GM10248 (cell line): ENCODE data around the gene CAMK2G.

ENCODE experiments used
- CTCF ChIA-PET: fragments of 300-600 bp; sonication (Branson Sonifier 250); formaldehyde crosslinking; extraction: SDS; loops from one replicate; lab custom pipeline; 2021; ENCODE audit warnings: antibody characterized with exemption; lab: Yijun Ruan, JAX
- POLR2A ChIA-PET: fragments of 350-650 bp; sonication (Branson Sonifier 250); formaldehyde crosslinking; extraction: SDS; loops from one replicate; lab custom pipeline; 2020; ENCODE audit warnings: antibody characterized with exemption; lab: Yijun Ruan, JAX
- DNase-seq: peaks from one replicate; pipeline ENCODE4 v3.0.0; 2012; ENCODE audit errors: extremely low spot score
- TF ChIP-seq, protein P1 (sequence below): IDR thresholded peaks from 2 replicates; pipeline ENCODE4 v1.5.1; 2012; ENCODE audit warnings: mild to moderate bottlenecking, low read depth; ENCODE audit errors: extremely low read depth, missing control alignments, control extremely low read depth

Gene CAMK2G

DNA sequence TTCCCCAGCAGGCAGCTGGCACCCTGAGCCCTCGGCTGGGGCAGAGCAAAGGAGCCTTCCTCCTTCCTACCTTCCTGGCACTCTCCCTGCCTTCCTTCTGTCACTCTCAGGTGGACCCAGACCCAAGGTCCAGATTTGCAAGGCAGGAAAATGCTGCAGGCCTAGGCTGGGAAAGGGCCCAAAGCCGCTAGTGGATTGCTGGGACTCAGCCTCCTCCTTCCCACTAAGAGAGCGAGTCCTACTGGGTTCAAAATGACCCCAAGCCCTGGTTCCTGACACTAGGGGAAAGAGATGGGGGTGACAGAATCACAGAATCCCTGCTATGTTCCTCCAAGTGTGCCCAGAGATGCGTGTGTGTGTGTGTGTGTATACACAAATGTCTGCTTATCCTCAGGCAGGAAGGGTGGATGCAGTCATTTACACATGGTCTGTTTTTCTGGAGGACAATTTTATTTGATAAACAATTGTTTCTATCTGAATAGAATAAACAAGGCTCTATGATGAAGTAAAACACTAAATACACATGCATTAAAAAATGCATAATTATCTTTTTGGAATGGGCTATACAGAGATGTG lies 35.3 kb upstream of the CAMK2G start:
- DNase-seq = no peak
- ChIA-PET POLR2A (no interaction called here), CTCF (interaction anchor here (0.9 to 3.6 kb wide), 6 partner anchors 22 to 44 kb away, joined by 3 to 31 read pairs (median 4); no protein-coding TSS in a partner anchor)
- TF ChIP-seq, protein P1, sequence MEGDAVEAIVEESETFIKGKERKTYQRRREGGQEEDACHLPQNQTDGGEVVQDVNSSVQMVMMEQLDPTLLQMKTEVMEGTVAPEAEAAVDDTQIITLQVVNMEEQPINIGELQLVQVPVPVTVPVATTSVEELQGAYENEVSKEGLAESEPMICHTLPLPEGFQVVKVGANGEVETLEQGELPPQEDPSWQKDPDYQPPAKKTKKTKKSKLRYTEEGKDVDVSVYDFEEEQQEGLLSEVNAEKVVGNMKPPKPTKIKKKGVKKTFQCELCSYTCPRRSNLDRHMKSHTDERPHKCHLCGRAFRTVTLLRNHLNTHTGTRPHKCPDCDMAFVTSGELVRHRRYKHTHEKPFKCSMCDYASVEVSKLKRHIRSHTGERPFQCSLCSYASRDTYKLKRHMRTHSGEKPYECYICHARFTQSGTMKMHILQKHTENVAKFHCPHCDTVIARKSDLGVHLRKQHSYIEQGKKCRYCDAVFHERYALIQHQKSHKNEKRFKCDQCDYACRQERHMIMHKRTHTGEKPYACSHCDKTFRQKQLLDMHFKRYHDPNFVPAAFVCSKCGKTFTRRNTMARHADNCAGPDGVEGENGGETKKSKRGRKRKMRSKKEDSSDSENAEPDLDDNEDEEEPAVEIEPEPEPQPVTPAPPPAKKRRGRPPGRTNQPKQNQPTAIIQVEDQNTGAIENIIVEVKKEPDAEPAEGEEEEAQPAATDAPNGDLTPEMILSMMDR = no peak

DNA sequence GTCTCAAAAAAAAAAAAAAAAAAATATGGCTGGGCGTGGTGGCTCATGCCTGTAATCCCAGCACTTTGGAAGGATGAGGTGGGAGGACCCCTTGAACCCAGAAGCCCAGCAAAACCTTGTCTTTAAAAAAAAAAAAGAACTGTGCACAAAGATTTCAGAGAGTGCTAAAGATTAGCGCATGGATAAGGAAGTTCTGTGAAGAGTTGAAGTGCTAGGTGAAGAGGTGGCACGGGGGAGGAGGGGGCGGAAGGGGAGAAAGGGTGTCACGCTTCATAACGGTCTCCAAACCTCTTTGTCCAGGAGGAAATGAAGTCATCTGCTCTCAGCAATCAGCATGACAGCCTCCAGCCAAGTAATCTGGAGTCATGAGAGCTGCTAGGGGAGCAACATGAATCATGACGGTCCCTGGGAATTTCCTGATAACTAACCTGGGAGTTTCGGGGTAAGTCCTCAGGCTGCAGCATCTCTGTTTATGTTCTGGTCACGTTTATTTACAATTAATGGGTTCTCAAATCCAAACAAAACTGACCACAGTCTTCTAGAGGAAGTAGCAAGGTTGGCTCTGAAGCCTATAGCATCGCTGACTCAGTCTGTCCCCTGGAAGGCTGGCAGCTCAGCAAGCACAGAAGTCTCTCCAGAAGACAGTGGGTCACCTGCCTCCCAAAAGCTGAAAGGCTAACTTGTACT lies 34.6 kb upstream of the CAMK2G start:
- ChIA-PET CTCF (interaction anchor here (0.9 to 3.6 kb wide), 6 partner anchors 21 to 44 kb away, joined by 3 to 31 read pairs (median 4); no protein-coding TSS in a partner anchor), POLR2A (interaction anchor here (1.1 kb wide), 1 partner anchor 14 kb away, joined by 4 read pairs; no protein-coding TSS in a partner anchor)
- TF ChIP-seq, protein P1 = no peak
- DNase-seq = peak; percentile 69

DNA sequence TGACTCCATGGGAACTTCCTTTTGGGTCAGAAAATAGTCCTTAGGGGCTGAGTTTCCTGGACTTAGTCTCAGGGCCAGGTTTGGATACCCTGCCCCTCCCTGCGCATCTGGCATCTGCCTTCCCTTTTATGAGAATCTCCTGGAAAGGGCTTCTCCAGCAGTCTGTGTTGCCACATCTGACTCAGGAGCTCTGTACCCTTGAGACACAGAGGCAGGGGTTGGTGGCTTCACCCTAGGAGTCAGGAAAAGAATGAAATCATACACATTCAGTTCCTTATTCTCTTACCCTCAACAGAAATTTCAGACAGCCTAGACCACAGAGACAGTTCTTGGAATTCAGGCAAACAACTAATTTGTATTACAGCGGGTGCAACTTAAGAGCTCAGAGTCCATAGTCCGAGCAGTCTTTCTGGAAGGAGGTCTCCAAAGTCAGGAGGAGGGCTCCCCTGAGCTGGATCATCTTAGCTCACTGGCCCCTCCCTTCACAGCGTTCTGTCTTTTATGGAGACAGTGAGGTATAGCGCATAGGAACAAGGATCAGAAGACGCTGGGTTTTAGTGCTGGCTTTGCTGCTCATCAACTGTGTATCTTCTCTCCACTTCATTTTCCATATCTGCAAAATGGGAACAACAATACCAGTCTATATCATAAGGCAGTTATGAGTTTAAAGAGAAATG lies 33.6 kb upstream of the CAMK2G start:
- no peak for DNase-seq
- TF ChIP-seq, protein P1 = no peak
- ChIA-PET CTCF (interaction anchor here (1.0 to 2.9 kb wide), 6 partner anchors 17 to 35 kb away, joined by 4 to 22 read pairs (median 5); no protein-coding TSS in a partner anchor), POLR2A (interaction anchor here (1.1 kb wide), 1 partner anchor 13 kb away, joined by 4 read pairs; no protein-coding TSS in a partner anchor)

DNA sequence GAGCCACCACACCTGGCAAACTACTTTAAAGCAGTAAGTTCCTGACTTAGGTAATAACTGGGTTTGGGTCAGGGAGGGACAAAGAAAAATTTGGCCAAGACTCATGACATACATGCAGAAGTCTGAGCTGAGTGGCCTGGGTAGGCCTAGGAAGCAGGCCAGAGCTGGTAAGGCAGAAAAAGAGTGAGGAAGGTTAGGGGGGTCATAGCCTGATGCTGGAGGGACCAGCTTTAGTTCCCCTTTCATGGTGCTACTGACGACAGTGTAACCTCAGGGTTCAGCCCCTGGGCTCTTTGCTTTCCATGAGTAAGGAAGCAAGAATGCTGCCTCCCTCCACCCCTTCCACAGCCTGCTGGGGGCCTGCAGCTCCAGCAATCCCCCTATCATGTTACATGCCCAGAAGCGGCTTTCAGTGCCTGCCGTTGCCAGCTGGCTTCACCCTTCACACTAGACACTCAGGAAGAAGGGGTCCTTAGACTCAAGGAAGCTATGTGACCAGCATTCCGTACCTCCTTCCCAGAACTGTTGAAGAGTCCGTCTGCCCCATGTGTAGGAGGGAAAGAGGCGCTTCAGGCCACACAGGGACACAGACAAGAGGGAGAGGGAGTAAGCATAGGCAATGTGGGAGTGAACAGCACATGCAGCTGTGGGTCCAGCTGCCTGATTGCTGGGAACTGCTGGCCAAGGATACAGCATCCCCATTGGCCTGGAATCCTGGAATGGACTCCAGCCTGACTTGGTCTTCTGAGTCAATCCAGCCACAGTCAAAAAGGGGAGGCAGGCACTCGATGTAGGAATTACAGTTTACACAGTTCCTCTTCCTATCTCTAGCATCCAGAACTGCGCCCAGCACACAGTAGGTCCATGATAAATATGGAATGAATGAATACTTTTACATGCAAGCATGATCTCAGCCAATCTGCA lies 32.4 kb upstream of the CAMK2G start:
- no peak for DNase-seq
- ChIA-PET CTCF (interaction anchor here (0.9 to 2.9 kb wide), 9 partner anchors 13 to 57 kb away, joined by 3 to 22 read pairs (median 5); no protein-coding TSS in a partner anchor), POLR2A (interaction anchor here (0.6 kb wide), 1 partner anchor 145 kb away, joined by 4 read pairs; no protein-coding TSS in a partner anchor)
- TF ChIP-seq, protein P1 = no peak

DNA sequence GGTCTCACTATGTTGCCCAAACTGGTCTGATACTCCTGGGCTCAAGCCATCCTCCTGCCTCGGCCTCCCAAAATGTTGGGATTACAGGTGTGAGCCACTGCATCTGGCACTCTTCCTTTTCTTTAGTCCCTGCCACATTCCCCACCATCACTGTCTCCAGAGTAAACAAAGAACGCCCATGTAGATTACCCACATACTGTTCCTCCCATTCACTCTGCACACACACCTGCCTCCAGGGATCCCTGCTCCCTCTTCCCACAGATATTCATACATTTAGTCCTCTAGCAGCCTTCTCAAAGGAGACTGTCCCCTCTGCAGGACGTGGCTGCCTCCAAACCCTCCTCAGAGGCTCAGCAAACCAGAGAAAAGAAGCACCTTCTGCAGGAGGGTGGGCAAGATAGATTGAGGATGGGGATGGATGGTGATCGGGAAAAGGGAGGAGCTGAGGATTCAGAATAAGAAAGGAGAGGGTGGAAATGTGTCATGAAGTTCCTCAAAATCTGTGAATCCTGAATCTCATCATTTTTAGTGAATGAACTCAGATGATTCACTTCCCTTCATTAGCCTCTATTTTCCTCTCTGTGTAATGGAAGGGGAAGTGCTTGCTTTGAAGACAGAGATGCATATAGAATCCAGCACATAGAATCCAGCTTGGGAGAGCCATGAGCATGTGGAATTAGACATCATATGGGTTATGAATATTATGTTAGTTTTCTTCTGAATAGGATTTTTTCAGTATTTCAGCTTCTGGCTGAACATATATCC lies 31.1 kb upstream of the CAMK2G start:
- CTCF ChIA-PET = interaction anchor here (1.7 to 2.9 kb wide), 5 partner anchors 11 to 35 kb away, joined by 4 to 22 read pairs (median 5); no protein-coding TSS in a partner anchor
- POLR2A ChIA-PET = no interaction called here
- no peak for DNase-seq
- TF ChIP-seq, protein P1 = no peak
